Hepatocyte (in vitro differentiated cells): ENCODE measurements around the gene KBTBD13.

Experiments used
- CTCF ChIP-seq: fragments of 200-600 bp; sonication (generic); IDR thresholded peaks from 2 replicates; pipeline ENCODE4 v1.5.1; 2016; ENCODE audit warnings: antibody characterized with exemption, mild to moderate bottlenecking; ENCODE audit not compliant: poor library complexity
- EZH2phosphoT487 ChIP-seq: fragments of 200-600 bp; sonication (generic); IDR thresholded peaks from one replicate; pipeline ENCODE4 v1.6.1; 2018; ENCODE audit warnings: antibody characterized with exemption, mild to moderate bottlenecking, low read depth, moderate library complexity; ENCODE audit not compliant: unreplicated experiment, severe bottlenecking

GRCh38 chr15:65102912-65103311, 26.4 kb downstream of the KBTBD13 start:
- no peak for TF ChIP-seq CTCF
- no peak for TF ChIP-seq EZH2phosphoT487
